NCI-H2081 treated with DMSO at 0.1 percent for 48 hours (cell line): ENCODE measurements around the gene IL1RAPL2.
"Not testable (repeated sequence)": the region's sequence is repeated elsewhere in the genome, so short reads cannot be mapped to it uniquely, and the experiment has no call there.

Experiments
- DNase-seq: peaks from one replicate; lab custom pipeline; 2025; lab: John Stamatoyannopoulos, UW

IL1RAPL2 gene

DNA sequence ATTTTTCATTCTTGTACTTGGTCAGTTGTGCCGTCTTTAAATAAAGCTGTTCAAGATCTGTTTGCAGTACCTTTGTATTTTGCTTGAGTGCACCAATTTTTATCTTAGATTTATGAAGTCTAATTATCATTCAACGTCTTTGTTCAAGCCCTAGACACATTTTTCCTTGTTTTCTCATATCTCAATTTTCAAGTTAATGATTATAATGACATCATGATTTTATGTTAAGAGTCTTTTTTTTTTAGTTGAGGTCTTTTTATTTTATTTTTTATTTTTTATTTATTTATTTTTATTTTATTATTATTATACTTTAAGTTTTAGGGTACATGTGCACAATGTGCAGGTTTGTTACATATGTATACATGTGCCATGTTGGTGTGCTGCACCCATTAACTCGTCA lies 463.0 kb downstream of the IL1RAPL2 start:
- DNase-seq, result not testable (repeated sequence)

DNA sequence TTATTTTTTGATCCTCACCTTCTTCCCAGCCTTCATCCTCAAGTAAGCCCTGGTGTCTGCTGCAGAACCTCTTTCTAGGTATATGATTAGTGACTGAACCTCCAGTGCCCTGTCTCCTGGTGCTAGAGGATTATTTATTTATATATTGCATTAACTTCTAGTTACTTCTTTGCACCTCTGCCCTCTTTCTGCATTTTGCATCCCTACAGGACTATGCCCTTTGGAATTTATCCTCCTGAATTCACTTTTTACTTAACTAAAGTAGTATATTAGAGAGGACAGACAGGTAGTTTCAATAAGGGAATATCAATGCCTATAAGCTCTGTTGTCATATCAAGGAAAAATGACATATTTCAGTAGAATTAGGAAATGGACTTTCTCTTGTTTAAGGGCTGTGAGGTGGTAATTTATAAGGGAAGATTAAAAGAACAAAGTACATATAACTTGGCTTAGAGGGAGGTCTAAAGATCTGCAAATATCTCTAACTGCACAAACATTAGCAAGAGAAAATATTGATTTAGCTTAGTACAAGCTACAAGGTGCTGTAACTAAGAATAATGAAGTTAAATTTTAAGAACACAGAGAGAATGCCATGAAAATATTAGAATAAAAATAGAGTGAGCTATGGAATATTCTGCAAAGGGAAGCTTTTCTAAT lies 472.8 kb downstream of the IL1RAPL2 start:
- no peak for DNase-seq

DNA sequence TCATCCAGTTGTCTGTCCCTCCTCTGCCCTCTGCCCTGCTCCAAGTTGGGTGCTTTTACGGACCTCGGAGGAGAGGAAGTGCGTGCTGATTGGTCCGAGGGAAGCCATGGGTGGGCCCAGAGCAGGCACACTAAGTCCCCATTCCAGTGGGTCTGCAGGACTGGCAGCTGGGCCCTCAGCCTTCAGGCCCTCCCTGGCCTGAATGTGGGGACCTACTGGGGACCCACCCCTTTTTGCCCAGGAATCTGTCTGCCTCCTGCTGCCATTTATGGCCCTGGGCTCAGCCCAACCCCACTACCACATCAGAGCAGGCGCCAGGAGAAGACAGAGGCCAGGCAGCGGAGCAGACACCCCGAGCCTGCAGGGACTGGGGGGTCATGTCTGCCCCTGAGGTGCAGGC lies 484.9 kb downstream of the IL1RAPL2 start:
- DNase-seq, result no peak

- DNase-seq, result no peak
These were observed 485.4 kb downstream of the IL1RAPL2 start for GRCh38 chrX:105051364-105051763.

- no peak for DNase-seq
These were observed 486.9 kb downstream of the IL1RAPL2 start for GRCh38 chrX:105052926-105053325.

- no peak for DNase-seq
These were observed 497.7 kb downstream of the IL1RAPL2 start for GRCh38 chrX:105063743-105064142.

- no peak for DNase-seq
These were observed 532.2 kb downstream of the IL1RAPL2 start for GRCh38 chrX:105098201-105098600.

GRCh38 chrX:105098812-105099211 lies 532.8 kb downstream of the IL1RAPL2 start:
- no peak for DNase-seq

DNA sequence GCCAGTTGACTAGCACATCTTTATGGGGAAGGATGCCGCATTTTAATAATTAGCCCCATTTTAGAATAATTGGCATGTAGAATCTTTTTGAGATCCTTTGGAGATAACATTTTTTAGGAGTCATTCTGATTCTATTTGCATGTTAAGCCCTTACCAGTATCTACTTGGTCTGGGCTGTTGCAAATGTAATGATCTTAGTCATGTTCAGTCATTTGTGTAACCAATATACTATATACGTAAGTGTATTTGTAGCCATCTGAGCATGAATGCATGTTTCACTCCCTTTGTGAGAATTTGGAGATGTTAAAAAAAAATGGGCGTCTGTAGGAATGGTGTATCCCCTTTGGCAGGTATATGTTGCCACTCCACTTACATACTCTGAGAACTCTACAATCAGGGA lies 535.4 kb downstream of the IL1RAPL2 start:
- no peak for DNase-seq

DNA sequence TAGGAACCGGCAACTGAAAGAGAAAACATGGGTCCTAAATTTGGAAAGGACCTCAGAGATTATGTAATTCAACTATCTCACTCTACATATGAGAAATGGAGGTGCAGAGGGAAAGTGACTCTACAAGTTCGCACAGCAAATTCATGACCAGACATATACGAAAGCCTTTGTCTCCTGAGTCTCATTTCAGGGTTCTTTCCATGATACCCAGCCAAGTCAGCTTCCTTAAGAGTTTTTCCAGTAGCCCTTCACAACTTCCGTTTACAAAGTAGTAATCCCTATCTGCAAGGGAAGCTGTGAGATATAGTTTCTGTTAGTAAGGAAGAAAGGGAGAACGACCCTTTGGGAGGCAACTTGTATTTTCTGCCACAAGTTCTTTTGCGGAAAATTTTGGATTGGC lies 543.9 kb downstream of the IL1RAPL2 start:
- DNase-seq, result no peak

GRCh38 chrX:105114554-105115130 lies 548.6 kb downstream of the IL1RAPL2 start:
- no peak for DNase-seq

DNA sequence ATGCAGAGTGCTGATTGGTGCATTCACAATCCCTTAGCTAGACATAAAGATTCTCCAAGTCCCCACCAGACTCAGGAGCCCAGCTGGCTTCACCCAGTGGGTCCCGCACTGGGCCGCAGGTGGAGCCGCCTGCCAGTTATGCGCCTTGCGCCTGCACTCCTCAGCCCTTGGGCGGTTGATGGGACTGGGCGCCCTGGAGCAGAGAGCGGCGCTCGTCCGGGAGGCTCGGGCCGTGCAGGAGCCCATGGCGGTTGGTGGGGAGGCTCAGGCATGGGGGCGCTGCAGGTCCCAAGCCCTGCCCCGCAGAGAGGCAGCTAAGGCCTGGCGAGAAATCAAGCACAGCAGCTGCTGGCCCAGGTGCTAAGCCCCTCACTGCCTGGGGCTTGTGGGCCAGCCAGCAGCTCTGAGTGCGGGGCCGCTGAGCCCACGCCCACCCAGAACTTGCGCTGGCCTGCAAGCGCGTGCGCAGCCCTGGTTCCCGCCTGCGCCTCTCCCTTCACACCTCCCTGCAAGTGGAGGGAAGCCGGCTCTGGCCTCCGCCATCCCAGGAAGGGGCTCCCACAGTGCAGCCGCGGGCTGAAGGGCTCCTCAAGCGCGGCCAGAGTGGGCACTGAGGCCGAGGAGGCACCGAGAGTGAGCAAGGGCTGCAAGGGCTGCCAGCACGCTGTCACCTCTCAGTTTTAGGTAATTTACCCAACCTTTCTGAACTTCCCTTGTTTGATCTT lies 549.8 kb downstream of the IL1RAPL2 start:
- not testable (repeated sequence) for DNase-seq

DNA sequence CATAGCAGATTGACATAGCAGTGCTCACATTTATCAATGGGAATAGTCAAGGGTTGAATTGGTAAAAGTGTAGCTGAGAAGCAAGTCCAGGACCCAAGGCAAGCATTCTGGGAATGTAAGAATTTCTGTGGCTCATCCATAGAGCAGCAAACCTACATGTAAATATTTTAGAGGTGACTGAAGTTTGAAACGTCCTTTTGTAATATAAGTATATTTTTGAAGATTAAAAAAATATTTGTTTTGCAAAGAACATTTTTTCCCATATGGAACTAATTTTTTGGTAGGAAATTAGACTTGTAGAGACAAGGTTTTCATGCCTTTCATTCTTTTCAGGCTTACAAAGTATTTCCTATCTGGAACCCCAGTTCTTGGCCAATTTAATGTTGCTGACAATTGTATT lies 550.5 kb downstream of the IL1RAPL2 start:
- no peak for DNase-seq

DNA sequence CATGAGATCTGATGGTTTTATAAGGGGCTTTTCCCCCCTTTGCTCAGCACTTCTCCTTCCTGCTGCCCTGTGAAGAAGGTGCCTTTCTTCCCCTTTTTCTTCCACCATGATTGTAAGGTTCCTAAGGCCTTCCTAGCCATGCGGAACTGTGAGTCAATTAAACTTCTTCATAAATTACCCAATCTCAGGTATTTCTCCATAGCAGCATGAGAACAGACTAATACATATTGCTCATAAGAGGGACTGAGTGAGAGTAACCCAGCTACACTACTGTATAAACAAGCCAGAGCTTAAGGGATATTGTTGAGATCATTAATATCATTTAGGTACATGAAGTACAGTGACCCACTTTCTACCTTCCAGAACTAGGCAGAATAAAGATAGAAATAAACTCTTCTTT lies 551.6 kb downstream of the IL1RAPL2 start:
- no peak for DNase-seq

GRCh38 chrX:105120463-105120862 lies 554.5 kb downstream of the IL1RAPL2 start:
- DNase-seq, result no peak

DNA sequence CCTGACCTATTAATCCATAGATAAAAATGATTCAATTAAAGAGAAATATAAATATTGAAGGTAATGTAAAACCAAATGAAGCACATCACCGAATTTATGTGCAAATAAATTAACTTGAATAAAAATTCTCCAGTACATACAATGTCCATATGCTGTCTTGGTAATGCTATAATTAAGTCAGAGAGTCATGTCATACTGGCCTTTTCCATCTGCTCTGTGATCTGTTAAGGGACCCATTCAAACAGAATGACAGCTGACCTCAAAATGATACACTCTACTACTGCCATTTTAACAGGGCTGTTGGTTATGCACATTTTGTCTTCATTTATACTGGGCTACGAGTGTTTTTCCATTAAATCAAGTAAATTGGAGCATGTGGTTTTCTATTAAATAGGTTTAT lies 555.2 kb downstream of the IL1RAPL2 start:
- DNase-seq, result no peak

DNA sequence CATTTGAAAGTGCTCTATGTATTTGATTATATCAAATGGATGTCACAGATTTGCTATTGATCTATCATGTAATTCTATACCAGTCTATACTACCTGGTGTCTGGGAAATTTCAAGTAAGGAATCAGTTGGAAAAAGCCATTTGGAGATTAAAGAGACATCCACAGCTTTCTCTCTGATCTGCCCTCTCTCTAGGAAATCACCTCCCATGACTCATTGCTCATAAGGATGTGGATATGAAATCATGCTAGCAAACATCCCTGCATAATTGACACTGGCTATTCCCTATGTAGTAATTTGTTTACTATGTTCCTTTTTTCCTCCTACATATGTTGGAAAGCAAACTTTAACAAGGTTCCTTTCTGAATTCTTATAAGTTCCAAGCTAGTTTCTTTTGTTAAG lies 560.2 kb downstream of the IL1RAPL2 start:
- no peak for DNase-seq

DNA sequence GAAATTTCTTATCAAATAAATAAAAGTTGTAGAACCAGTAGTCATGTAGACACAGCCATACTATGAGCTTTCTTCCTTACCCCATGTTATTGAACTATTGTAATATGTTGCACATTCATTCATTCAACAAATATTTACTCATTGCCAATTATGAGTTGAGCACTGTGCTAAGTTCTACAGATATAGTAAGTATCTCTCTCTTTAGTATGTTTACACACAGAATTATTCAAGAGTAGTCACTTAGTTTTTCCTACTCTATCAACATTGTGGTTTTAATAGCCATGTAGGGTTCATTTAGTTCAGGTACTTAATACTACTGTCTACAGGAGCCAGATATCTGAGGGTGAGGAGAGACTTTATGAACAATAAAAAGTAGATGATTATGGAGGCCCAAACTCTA lies 568.3 kb downstream of the IL1RAPL2 start:
- DNase-seq, result no peak

DNA sequence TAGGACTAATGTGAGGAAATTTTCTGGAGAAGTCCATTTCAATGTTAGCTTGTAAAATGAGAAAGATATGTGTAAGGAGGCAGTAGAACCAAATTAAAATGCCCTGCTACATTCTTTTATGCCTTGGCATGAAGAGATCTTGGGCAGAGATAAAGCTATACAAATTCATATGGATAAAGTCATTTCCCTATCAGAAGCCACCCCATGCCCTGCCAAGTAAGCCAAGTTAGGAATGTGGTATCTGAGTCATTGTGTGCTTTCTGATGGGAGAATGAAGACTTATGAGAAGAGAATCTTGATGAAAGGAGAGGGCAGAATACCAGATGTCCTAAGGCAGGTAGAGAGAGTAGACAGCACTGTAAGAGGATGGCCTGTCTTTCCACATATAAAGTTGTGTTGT lies 570.8 kb downstream of the IL1RAPL2 start:
- no peak for DNase-seq

GRCh38 chrX:105150036-105150435 lies 584.0 kb downstream of the IL1RAPL2 start:
- DNase-seq, result no peak

DNA sequence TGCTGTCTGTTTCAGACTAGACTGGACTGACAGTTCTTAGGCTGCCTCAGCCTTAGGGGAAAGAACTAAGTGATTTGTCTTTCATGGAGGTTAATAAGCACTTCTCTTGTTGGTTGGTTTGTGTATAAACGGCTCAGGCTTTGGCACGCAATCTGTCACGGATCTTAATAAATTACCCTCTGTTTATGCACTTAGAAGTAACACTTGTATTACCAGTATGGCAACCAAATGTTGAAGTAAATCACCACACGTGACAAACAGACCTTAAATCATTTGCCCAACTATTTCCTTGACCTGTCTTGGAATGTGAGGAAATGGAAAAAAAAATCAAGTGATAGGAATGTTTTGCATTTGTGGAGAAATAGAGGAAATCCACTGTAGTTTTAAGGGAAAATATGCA lies 584.6 kb downstream of the IL1RAPL2 start:
- DNase-seq, result no peak

DNA sequence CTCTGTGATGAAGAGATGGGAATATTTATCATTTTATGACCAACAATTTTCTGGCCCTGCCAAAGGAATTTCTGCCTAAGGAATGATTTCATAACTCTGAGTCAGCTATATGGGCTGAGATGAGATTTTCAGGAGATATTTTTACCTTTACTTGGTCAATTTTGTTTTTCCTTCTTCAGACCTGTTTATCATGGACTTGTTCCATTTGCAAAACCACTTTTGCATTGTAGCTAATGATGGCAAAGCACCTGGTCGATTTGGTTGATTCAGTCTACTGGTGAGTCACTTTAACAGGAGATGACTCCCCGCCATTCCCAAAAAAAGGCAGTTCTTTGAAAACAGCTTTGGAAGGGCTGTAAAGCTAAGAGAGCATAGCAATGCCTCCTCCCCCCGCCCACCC lies 601.2 kb downstream of the IL1RAPL2 start:
- DNase-seq, result no peak

- DNase-seq, result no peak
These were observed 602.6 kb downstream of the IL1RAPL2 start for GRCh38 chrX:105168577-105168976.

DNA sequence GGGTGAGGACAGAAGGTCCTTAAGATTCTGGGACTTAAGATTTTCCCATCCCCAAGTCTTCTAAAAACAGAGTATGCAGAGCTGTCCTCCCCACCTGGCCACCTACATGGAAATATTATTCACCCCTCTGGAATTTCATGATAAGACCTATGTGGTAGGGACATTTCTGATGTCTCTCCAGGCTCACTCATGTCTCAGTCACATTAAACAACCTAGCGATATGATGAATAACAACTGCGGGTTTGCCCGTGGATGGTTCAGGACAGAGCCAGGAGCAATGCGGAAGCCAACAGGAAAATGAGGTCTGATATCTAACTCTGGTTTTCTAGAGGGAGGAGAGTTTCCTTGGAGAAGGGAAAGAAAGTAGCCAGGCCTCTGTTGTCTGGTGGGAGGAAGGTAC lies 607.1 kb downstream of the IL1RAPL2 start:
- DNase-seq, result no peak
